OCI-M1 (cell line): Measurements from ENCODE around the gene ANKDD1B.

Experiments used
- DNase-seq: peaks from one replicate; lab custom pipeline; 2025; lab: John Stamatoyannopoulos, UW

The ANKDD1B gene

GRCh38 chr5:75616371-75616881, 5.2 kb downstream of the ANKDD1B start:
- peak; percentile 52 for DNase-seq

- peak; percentile 52 for DNase-seq
Observed at GRCh38 chr5:75616971-75617621, 5.8 kb downstream of the ANKDD1B start.

- no peak for DNase-seq
Observed at GRCh38 chr5:75617736-75618352, 6.6 kb downstream of the ANKDD1B start.

GRCh38 chr5:75620184-75620959, 9.1 kb downstream of the ANKDD1B start:
- peak; percentile 68 for DNase-seq

- DNase-seq: no peak
Observed at GRCh38 chr5:75622564-75622963, 11.3 kb downstream of the ANKDD1B start.

GRCh38 chr5:75623846-75624245, 12.6 kb downstream of the ANKDD1B start:
- no peak for DNase-seq

GRCh38 chr5:75626959-75627358, 15.7 kb downstream of the ANKDD1B start:
- DNase-seq: no peak

- DNase-seq: no peak
Observed at GRCh38 chr5:75627801-75628200, 16.5 kb downstream of the ANKDD1B start.

- no peak for DNase-seq
Observed at GRCh38 chr5:75630875-75631274, 19.6 kb downstream of the ANKDD1B start.

- peak; percentile 6 for DNase-seq
Observed at GRCh38 chr5:75632321-75632720, 21.1 kb downstream of the ANKDD1B start.

GRCh38 chr5:75637949-75638348, 26.7 kb downstream of the ANKDD1B start:
- DNase-seq: no peak

- no peak for DNase-seq
Observed at GRCh38 chr5:75639535-75640311, 28.5 kb downstream of the ANKDD1B start.

GRCh38 chr5:75640395-75640794, 29.1 kb downstream of the ANKDD1B start:
- no peak for DNase-seq

- no peak for DNase-seq
Observed at GRCh38 chr5:75640826-75641225, 29.6 kb downstream of the ANKDD1B start.

GRCh38 chr5:75648712-75649111, 37.5 kb downstream of the ANKDD1B start:
- no peak for DNase-seq

GRCh38 chr5:75651575-75652238, 40.5 kb downstream of the ANKDD1B start:
- DNase-seq: no peak

- no peak for DNase-seq
Observed at GRCh38 chr5:75653521-75653920, 42.3 kb downstream of the ANKDD1B start.

- no peak for DNase-seq
Observed at GRCh38 chr5:75654693-75655295, 43.5 kb downstream of the ANKDD1B start.

GRCh38 chr5:75656311-75657003, 45.2 kb downstream of the ANKDD1B start:
- no peak for DNase-seq

GRCh38 chr5:75659791-75660450, 48.7 kb downstream of the ANKDD1B start:
- peak; percentile 14 for DNase-seq
